HFF-Myc (cell line): ENCODE results near the gene EXOC3L2.

Source experiments
- DNase-seq: peaks from one replicate; pipeline ENCODE4 v3.0.0-alpha.2; 2011; ENCODE audit warnings: low read depth; ENCODE audit errors: extremely low read depth
- H3K4me3 ChIP-seq: replicated peaks from 2 replicates; pipeline ENCODE4 v1.5.1; 2011; ENCODE audit warnings: low read depth, mild to moderate bottlenecking, control low read depth, low read length
- TF ChIP-seq, protein P1 (sequence below): IDR thresholded peaks from 2 replicates; pipeline ENCODE4 v1.5.1; 2012; ENCODE audit warnings: mild to moderate bottlenecking, low read depth, low read length, control low read depth; ENCODE audit errors: missing control alignments

The EXOC3L2 gene

GRCh38 chr19:45163751-45164460, 81.3 kb downstream of the EXOC3L2 start:
- TF ChIP-seq, protein P1, sequence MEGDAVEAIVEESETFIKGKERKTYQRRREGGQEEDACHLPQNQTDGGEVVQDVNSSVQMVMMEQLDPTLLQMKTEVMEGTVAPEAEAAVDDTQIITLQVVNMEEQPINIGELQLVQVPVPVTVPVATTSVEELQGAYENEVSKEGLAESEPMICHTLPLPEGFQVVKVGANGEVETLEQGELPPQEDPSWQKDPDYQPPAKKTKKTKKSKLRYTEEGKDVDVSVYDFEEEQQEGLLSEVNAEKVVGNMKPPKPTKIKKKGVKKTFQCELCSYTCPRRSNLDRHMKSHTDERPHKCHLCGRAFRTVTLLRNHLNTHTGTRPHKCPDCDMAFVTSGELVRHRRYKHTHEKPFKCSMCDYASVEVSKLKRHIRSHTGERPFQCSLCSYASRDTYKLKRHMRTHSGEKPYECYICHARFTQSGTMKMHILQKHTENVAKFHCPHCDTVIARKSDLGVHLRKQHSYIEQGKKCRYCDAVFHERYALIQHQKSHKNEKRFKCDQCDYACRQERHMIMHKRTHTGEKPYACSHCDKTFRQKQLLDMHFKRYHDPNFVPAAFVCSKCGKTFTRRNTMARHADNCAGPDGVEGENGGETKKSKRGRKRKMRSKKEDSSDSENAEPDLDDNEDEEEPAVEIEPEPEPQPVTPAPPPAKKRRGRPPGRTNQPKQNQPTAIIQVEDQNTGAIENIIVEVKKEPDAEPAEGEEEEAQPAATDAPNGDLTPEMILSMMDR, result no peak
- no peak overlapping the region for H3K4me3 ChIP-seq
- no peak for DNase-seq

GRCh38 chr19:45163156-45163555, 82.1 kb downstream of the EXOC3L2 start:
- TF ChIP-seq, protein P1, result no peak
- H3K4me3 ChIP-seq, result no peak overlapping the region
- DNase-seq, result no peak

GRCh38 chr19:45162608-45163143, 82.5 kb downstream of the EXOC3L2 start:
- DNase-seq, result no peak
- TF ChIP-seq, protein P1, result no peak
- no peak overlapping the region for H3K4me3 ChIP-seq
